HG02884 (cell line): ENCODE measurements around the gene LRRFIP2.
"Not testable (repeated sequence)": the region's sequence is repeated elsewhere in the genome, so short reads cannot be mapped to it uniquely, and the experiment has no call there.

Experiments
- ATAC-seq: cut with Tn5 transposase; IDR thresholded peaks from one replicate; pipeline ENCODE4 v1.9.1; 2021; ENCODE audit warnings: mild to moderate bottlenecking, moderate library complexity; ENCODE audit not compliant: unreplicated experiment

The LRRFIP2 gene

GRCh38 chr3:37189109-37189508 is 14.7 kb upstream of the LRRFIP2 start:
- ATAC-seq, result no peak

- ATAC-seq, result no peak
Observed at GRCh38 chr3:37183976-37184375, 9.6 kb upstream of the LRRFIP2 start.

- no peak for ATAC-seq
Observed at GRCh38 chr3:37183375-37183831, 9.0 kb upstream of the LRRFIP2 start.

- ATAC-seq, result no peak
Observed at GRCh38 chr3:37182816-37183215, 8.4 kb upstream of the LRRFIP2 start.

- no peak for ATAC-seq
Observed at GRCh38 chr3:37181756-37182155, 7.4 kb upstream of the LRRFIP2 start.

- ATAC-seq, result no peak
Observed at GRCh38 chr3:37179144-37179967, 5.0 kb upstream of the LRRFIP2 start.

- no peak for ATAC-seq
Observed at GRCh38 chr3:37173806-37174205, 576 bp downstream of the LRRFIP2 start.

GRCh38 chr3:37171144-37171543 is 3.2 kb downstream of the LRRFIP2 start:
- ATAC-seq, result no peak

- ATAC-seq, result no peak
Observed at GRCh38 chr3:37170513-37170912, 3.9 kb downstream of the LRRFIP2 start.

GRCh38 chr3:37170060-37170459 is 4.3 kb downstream of the LRRFIP2 start:
- no peak for ATAC-seq

GRCh38 chr3:37168896-37169295 is 5.5 kb downstream of the LRRFIP2 start:
- no peak for ATAC-seq

GRCh38 chr3:37163262-37164015 is 10.9 kb downstream of the LRRFIP2 start:
- ATAC-seq, result no peak

- ATAC-seq, result peak; percentile 87
Observed at GRCh38 chr3:37162501-37163245, 11.7 kb downstream of the LRRFIP2 start.

- ATAC-seq, result no peak
Observed at GRCh38 chr3:37161351-37161750, 13.0 kb downstream of the LRRFIP2 start.

GRCh38 chr3:37155782-37156181 is 18.6 kb downstream of the LRRFIP2 start:
- ATAC-seq, result no peak

GRCh38 chr3:37154668-37155314 is 19.6 kb downstream of the LRRFIP2 start:
- ATAC-seq, result no peak

- ATAC-seq, result no peak
Observed at GRCh38 chr3:37150621-37151020, 23.8 kb downstream of the LRRFIP2 start.

- ATAC-seq, result no peak
Observed at GRCh38 chr3:37149257-37149656, 25.1 kb downstream of the LRRFIP2 start.

GRCh38 chr3:37148208-37148607 is 26.2 kb downstream of the LRRFIP2 start:
- ATAC-seq, result no peak

- no peak for ATAC-seq
Observed at GRCh38 chr3:37147666-37148065, 26.7 kb downstream of the LRRFIP2 start.

GRCh38 chr3:37146927-37147326 is 27.5 kb downstream of the LRRFIP2 start:
- ATAC-seq, result not testable (repeated sequence)
